ENCODE measurements around the gene IRGQ. TPM values are rescaled to one million over a fixed set of nuclear protein-coding genes. Genes with fewer than 3 reads are reported as not detected.

Gene IRGQ
- total RNA-seq, 1 donor from 2014 or later: 27.4 TPM

DNA sequence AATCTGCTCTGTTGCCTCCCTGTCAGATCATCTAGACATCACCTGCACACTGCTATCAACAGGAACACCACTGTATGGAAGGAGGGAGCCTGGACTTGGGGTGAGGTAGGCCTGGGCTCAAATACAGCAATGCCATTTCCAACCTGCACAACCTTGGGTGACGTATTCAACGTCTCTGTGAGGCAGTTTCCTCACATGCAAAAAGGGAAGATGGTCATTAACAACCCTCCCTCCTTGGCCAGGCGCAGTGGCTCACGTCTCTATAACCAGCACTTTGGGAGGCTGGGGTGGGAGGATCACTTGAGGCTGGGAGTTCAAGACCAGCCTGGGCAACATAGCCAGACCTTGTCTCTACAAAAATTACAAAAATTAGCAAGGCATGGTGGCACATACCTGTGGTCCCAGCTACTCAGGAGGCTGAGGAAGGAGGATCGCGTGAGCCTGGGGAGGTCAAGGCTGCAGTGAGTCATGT is 33.7 kb downstream of the IRGQ start:
- Mint-ChIP-seq H3K4me1 (no peaks in the 10 kb centered on the region), H3K4me3 (no peak overlapping the region), H3K9me3 (no peaks in the 10 kb centered on the region), H3K27me3 (ENCODE audit: insufficient read depth, low read depth) (no peaks in the 10 kb centered on the region), H3K36me3 (peaks cover 21% of the 10 kb centered on the region), H3K27ac (no peak overlapping the region)
- Histone ChIP-seq H3K79me2 (ENCODE audit: low read depth) (no peaks in the 10 kb centered on the region), H3K4me2 (no peak overlapping the region), H3K27me3 (no peaks in the 10 kb centered on the region), H3K4me1 (no peaks in the 10 kb centered on the region), H3K9ac (no peak overlapping the region), H3K27ac (no peak overlapping the region), H3K4me3 (no peak overlapping the region), H4K20me1 (ENCODE audit: low read depth) (no peaks in the 10 kb centered on the region), H3F3A (ENCODE audit: low read depth) (no peaks in the 10 kb centered on the region), H3K36me3 (no peaks in the 10 kb centered on the region), H3K9me3 (ENCODE audit: low read depth) (no peaks in the 10 kb centered on the region), H2AFZ (replicated peaks) (no peak overlapping the region)
- TF ChIP-seq EZH2 (IDR thresholded peaks at IDR 0.05) (no peak), CTCF (IDR thresholded peaks at IDR 0.05) (no peak), EZH2phosphoT487 (IDR thresholded peaks at IDR 0.05) (no peak)
- DNase-seq (ENCODE audit: low spot score): no peak

DNA sequence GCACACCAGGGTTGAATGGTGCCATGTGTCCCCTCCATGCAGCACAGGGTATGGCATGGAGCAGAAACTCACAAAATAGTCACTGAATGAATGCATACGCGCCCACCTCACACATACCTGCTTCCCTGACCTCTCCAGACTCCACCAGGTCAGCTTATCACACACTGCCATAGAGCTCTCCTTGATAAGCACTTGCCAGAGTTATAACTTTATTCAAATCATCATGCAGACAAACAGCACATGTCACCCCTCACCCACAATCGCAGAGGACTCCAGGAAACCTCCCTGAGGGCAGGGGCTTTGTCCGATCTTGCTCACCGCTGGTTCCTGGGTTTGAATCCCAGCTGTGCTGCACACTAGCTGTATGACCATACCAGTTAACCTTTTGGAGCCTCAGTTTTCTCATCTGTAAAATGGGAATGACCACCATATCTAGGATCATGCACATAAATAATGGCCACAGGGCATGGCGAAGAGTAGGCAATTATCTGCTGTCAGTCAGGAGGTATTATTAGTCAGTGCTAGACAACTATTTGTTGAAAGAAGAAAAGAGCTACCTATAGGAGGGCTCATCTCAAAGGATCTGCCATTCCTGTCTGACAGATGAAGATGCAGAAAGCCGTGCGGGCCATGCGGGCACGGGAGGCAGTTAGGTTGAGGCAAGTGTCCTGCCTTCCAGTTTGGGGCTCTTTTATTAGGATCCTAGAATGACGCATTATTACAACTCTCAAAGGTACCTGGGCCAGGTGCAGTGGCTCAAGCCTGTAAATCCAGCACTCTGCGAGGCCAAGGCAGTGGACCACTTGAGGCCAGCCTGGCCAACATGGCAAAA is 34.6 kb downstream of the IRGQ start:
- Histone ChIP-seq H3K9ac (no peak overlapping the region), H3K4me2 (no peak overlapping the region), H3K4me3 (no peak overlapping the region), H3K27me3 (no peaks in the 10 kb centered on the region), H3K4me1 (no peaks in the 10 kb centered on the region), H3K9me3 (ENCODE audit: low read depth) (no peaks in the 10 kb centered on the region), H3F3A (ENCODE audit: low read depth) (no peaks in the 10 kb centered on the region), H3K79me2 (ENCODE audit: low read depth) (no peaks in the 10 kb centered on the region), H3K27ac (no peak overlapping the region), H2AFZ (replicated peaks) (no peak overlapping the region), H4K20me1 (ENCODE audit: low read depth) (no peaks in the 10 kb centered on the region), H3K36me3 (no peaks in the 10 kb centered on the region)
- Mint-ChIP-seq H3K4me1 (no peaks in the 10 kb centered on the region), H3K27me3 (ENCODE audit: insufficient read depth, low read depth) (no peaks in the 10 kb centered on the region), H3K27ac (no peak overlapping the region), H3K4me3 (peak overlapping the region; percentile 7), H3K36me3 (peaks cover 22% of the 10 kb centered on the region), H3K9me3 (no peaks in the 10 kb centered on the region)
- no peak for TF ChIP-seq EZH2phosphoT487 (IDR thresholded peaks at IDR 0.05)
- no peak for DNase-seq (ENCODE audit: low spot score)

DNA sequence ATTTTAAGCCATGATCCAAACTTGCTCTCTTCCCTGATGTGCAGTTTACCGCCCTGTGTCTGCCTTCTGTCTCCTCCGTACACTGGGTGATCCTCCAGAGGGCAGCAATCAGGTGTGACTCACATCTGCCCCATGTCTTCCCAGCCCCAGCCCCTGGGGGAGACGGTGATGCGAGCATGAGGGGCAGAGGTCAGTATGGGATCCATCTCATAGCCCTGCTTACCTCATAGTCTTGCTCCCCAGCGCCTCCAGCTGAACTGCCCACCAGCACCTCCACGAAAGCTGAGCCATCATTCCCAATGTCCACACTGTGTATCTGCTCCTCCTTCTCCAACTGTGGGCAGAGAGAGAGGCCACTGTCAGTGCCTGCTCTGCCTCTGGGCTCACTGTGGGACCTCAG is 35.2 kb downstream of the IRGQ start:
- TF ChIP-seq EZH2phosphoT487 (IDR thresholded peaks at IDR 0.05) (no peak), CTCF (IDR thresholded peaks at IDR 0.05) (no peak), EZH2 (IDR thresholded peaks at IDR 0.05) (no peak)
- H3K9ac ChIP-seq: no peak overlapping the region
- no peaks in the 10 kb centered on the region for H3K79me2 ChIP-seq (ENCODE audit: low read depth)
- no peaks in the 10 kb centered on the region for H3K9me3 ChIP-seq (ENCODE audit: low read depth)
- Mint-ChIP-seq H3K4me3 (no peak overlapping the region), H3K27ac (no peak overlapping the region), H3K27me3 (ENCODE audit: insufficient read depth, low read depth) (no peaks in the 10 kb centered on the region), H3K9me3 (no peaks in the 10 kb centered on the region), H3K4me1 (no peaks in the 10 kb centered on the region), H3K36me3 (peaks cover 22% of the 10 kb centered on the region)
- H3K36me3 ChIP-seq: no peaks in the 10 kb centered on the region
- H3K4me1 ChIP-seq: no peaks in the 10 kb centered on the region
- DNase-seq (ENCODE audit: low spot score): no peak
- H3K27ac ChIP-seq: no peak overlapping the region
- H3F3A ChIP-seq (ENCODE audit: low read depth): peaks cover 1% of the 10 kb centered on the region
- H4K20me1 ChIP-seq (ENCODE audit: low read depth): no peaks in the 10 kb centered on the region
- H3K27me3 ChIP-seq: no peaks in the 10 kb centered on the region
- H2AFZ ChIP-seq (replicated peaks): no peak overlapping the region
- no peak overlapping the region for H3K4me2 ChIP-seq
- H3K4me3 ChIP-seq: no peak overlapping the region

- Mint-ChIP-seq H3K36me3 (peaks cover 21% of the 10 kb centered on the region), H3K4me1 (peaks cover 6% of the 10 kb centered on the region), H3K27me3 (ENCODE audit: insufficient read depth, low read depth) (peaks cover 5% of the 10 kb centered on the region), H3K27ac (no peak overlapping the region), H3K9me3 (no peaks in the 10 kb centered on the region), H3K4me3 (no peak overlapping the region)
- Histone ChIP-seq H3K79me2 (ENCODE audit: low read depth) (no peaks in the 10 kb centered on the region), H3K27ac (no peak overlapping the region), H3K4me3 (no peak overlapping the region), H3K27me3 (no peaks in the 10 kb centered on the region), H3F3A (ENCODE audit: low read depth) (peaks cover 6% of the 10 kb centered on the region), H3K9me3 (ENCODE audit: low read depth) (no peaks in the 10 kb centered on the region), H3K4me2 (no peak overlapping the region), H3K36me3 (no peaks in the 10 kb centered on the region), H3K9ac (no peak overlapping the region), H2AFZ (replicated peaks) (no peak overlapping the region), H3K4me1 (no peaks in the 10 kb centered on the region), H4K20me1 (ENCODE audit: low read depth) (peaks cover 5% of the 10 kb centered on the region)
- TF ChIP-seq EZH2phosphoT487 (IDR thresholded peaks at IDR 0.05): no peak
- TF ChIP-seq CTCF (IDR thresholded peaks at IDR 0.05): peak; percentile 83
- peak; percentile 82 for DNase-seq (ENCODE audit: low spot score)
Observed at GRCh38 chr19:43555185-43555770, 40.7 kb downstream of the IRGQ start.
